Measurements from ENCODE around the gene NEK10.

DNA sequence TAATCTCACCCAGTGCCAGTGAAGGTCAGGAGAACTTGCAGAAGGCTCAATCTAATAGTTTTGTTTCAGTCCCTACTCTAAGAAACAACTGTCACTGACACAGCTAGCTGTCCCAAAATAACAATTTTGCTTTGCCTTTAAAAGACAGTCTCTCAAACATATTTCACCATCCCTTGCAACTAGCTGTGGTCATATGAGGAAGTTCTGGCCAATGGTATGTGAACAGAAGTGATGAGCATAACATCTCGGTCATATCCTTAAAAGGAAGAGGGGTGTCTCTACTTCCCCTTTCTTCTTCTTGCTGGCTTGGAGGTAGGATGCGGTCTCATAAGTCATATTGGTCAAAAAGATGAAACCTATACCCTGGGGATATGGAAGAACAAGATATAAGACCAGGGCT, 198.1 kb downstream of the NEK10 start:
- TF ChIP-seq, protein P1, sequence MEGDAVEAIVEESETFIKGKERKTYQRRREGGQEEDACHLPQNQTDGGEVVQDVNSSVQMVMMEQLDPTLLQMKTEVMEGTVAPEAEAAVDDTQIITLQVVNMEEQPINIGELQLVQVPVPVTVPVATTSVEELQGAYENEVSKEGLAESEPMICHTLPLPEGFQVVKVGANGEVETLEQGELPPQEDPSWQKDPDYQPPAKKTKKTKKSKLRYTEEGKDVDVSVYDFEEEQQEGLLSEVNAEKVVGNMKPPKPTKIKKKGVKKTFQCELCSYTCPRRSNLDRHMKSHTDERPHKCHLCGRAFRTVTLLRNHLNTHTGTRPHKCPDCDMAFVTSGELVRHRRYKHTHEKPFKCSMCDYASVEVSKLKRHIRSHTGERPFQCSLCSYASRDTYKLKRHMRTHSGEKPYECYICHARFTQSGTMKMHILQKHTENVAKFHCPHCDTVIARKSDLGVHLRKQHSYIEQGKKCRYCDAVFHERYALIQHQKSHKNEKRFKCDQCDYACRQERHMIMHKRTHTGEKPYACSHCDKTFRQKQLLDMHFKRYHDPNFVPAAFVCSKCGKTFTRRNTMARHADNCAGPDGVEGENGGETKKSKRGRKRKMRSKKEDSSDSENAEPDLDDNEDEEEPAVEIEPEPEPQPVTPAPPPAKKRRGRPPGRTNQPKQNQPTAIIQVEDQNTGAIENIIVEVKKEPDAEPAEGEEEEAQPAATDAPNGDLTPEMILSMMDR (IDR thresholded peaks at IDR 0.05; ENCODE audit: low read depth, low read length) = no peak
- no peak for TF ChIP-seq POLR2A (IDR thresholded peaks at IDR 0.05; ENCODE audit: extremely low read depth, insufficient read length)
- TF ChIP-seq, protein P2, sequence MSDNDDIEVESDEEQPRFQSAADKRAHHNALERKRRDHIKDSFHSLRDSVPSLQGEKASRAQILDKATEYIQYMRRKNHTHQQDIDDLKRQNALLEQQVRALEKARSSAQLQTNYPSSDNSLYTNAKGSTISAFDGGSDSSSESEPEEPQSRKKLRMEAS (IDR thresholded peaks at IDR 0.05; ENCODE audit: low read depth, low read length) = no peak; the same call in 1 of the 2 replicates
- TF ChIP-seq MYC (IDR thresholded peaks at IDR 0.05; ENCODE audit: low read depth, low read length) = no peak
